Ascending aorta (tissue), 2 donors: ENCODE data around the gene TIMP2. TPM values are rescaled to one million over a fixed set of nuclear protein-coding genes. Genes with fewer than 3 reads are reported as not detected.
A peak's percentile ranks its signal among the peaks of the same experiment; 100 is the strongest.

Experiments
- DNase-seq, 2 donors: peaks; one replicate each; pipeline ENCODE4 v3.0.0-alpha.2; 2019; ENCODE audit warnings: low spot score in 2 of 2
- H3K27ac ChIP-seq, 2 donors: fragments of 200-600 bp; sonication (generic); one replicate each; pipeline ENCODE4 v1.5.1; 2016 to 2017; ENCODE audit warnings: mild to moderate bottlenecking in 1 of 2
- H3K27me3 ChIP-seq: fragments of 200-600 bp; sonication (generic); one replicate; pipeline ENCODE4 v1.5.1; 2017
- H3K36me3 ChIP-seq, 2 donors: fragments of 200-600 bp; sonication (generic); one replicate each; pipeline ENCODE4 v1.5.1; 2016
- H3K4me1 ChIP-seq, 2 donors: fragments of 200-600 bp; sonication (generic); one replicate each; pipeline ENCODE4 v1.5.1; 2016 to 2017; ENCODE audit warnings: mild to moderate bottlenecking in 1 of 2
- H3K4me3 ChIP-seq, 2 donors: fragments of 200-600 bp; sonication (generic); one replicate each; pipeline ENCODE4 v1.5.1; 2016 to 2017; ENCODE audit warnings: mild to moderate bottlenecking in 1 of 2
- H3K9me3 ChIP-seq, 2 donors: fragments of 200-600 bp; sonication (generic); one replicate each; pipeline ENCODE4 v1.5.1; 2016
- CTCF ChIP-seq, 3 experiments: fragments of 200-600 bp in 2 of 3; fragments of 450-650 bp in 1 of 3; sonication (generic) in 2 of 3; IDR thresholded peaks; one replicate each; pipeline ENCODE4 v1.5.1; 2016 to 2019; ENCODE audit warnings: antibody characterized with exemption in 3 of 3, mild to moderate bottlenecking in 1 of 3, moderate library complexity in 1 of 3
- intact Hi-C: fragments of 100-400 bp; cut with DNase I; formaldehyde crosslinking; loops from one replicate; pipeline ENCODE4 v1.15.1; 2023
- total RNA-seq: library from RNA; depleted of rRNA; stranded (reverse); fragments of >200 nt; gene quantifications from one replicate; pipeline ENCODE4 v1.1.0, GENCODE V29; 2016

TIMP2 gene
- total RNA-seq, 1 donor from 2014 or later, result 278 TPM

GRCh38 chr17:78933959-78934568 is 8.9 kb upstream of the TIMP2 start:
- H3K36me3 ChIP-seq, result no peaks in the 10 kb centered on the region
- peak; percentile 95 to 99 for DNase-seq
- no peaks in the 10 kb centered on the region for H3K9me3 ChIP-seq
- H3K4me1 ChIP-seq, result peaks cover 15 to 40% of the 10 kb centered on the region in 2 donors
- peak overlapping the region; percentile 17 to 38 for H3K4me3 ChIP-seq
- no peak for TF ChIP-seq CTCF (IDR thresholded peaks at IDR 0.05)
- intact Hi-C loops, result loop anchor here (1.0 kb wide), 4 partner anchors 9 to 94 kb away; partner anchors contain the start of genes TIMP2 and USP36
- no peaks in the 10 kb centered on the region for H3K27me3 ChIP-seq
- peak overlapping the region; percentile 88 to 98 for H3K27ac ChIP-seq

- Histone ChIP-seq H3K27me3 (no peaks in the 10 kb centered on the region), H3K36me3 (no peaks in the 10 kb centered on the region), H3K27ac (peak overlapping the region; percentile 88 to 98), H3K4me3 (peak overlapping the region; percentile 17 to 38), H3K4me1 (peaks cover 15 to 40% of the 10 kb centered on the region in 2 donors), H3K9me3 (no peaks in the 10 kb centered on the region)
- no peak for TF ChIP-seq CTCF (IDR thresholded peaks at IDR 0.05)
- intact Hi-C loops, result no loop called here
- DNase-seq, result peak; percentile 65 to 93
These were observed 8.1 kb upstream of the TIMP2 start for GRCh38 chr17:78933025-78933958.

- Histone ChIP-seq H3K27ac (peak overlapping the region; percentile 0 to 42), H3K4me3 (no peak overlapping the region), H3K4me1 (peaks cover 14 to 44% of the 10 kb centered on the region in 2 donors), H3K36me3 (no peaks in the 10 kb centered on the region), H3K27me3 (no peaks in the 10 kb centered on the region), H3K9me3 (no peaks in the 10 kb centered on the region)
- no peak for TF ChIP-seq CTCF (IDR thresholded peaks at IDR 0.05)
- intact Hi-C loops, result no loop called here
- no peak for DNase-seq
These were observed 5.0 kb upstream of the TIMP2 start for GRCh38 chr17:78929908-78930775.

- no peak for TF ChIP-seq CTCF (IDR thresholded peaks at IDR 0.05)
- H3K4me3 ChIP-seq, result peak overlapping the region; percentile 94 to 98
These were observed 722 bp upstream of the TIMP2 start for GRCh38 chr17:78925662-78926555.

More at GRCh38 chr17:78925662-78926555, 722 bp upstream of the TIMP2 start:
- intact Hi-C loops, result loop anchor here (1.0 to 2.0 kb wide), 6 partner anchors 8 to 85 kb away; partner anchors contain the start of gene USP36
- Histone ChIP-seq H3K27ac (peak overlapping the region; percentile 92 to 96), H3K9me3 (no peaks in the 10 kb centered on the region), H3K27me3 (no peaks in the 10 kb centered on the region), H3K36me3 (no peaks in the 10 kb centered on the region), H3K4me1 (peaks cover 24 to 49% of the 10 kb centered on the region in 2 donors)
- DNase-seq, result peak; percentile 66 to 94
